ENCODE results near the gene IL1RAPL2.
"Not testable (repeated sequence)": the region's sequence is repeated elsewhere in the genome, so short reads cannot be mapped to it uniquely, and the experiment has no call there.

The IL1RAPL2 gene

GRCh38 chrX:105645667-105646357 lies 1079.8 kb downstream of the IL1RAPL2 start:
- no peak for DNase-seq

DNA sequence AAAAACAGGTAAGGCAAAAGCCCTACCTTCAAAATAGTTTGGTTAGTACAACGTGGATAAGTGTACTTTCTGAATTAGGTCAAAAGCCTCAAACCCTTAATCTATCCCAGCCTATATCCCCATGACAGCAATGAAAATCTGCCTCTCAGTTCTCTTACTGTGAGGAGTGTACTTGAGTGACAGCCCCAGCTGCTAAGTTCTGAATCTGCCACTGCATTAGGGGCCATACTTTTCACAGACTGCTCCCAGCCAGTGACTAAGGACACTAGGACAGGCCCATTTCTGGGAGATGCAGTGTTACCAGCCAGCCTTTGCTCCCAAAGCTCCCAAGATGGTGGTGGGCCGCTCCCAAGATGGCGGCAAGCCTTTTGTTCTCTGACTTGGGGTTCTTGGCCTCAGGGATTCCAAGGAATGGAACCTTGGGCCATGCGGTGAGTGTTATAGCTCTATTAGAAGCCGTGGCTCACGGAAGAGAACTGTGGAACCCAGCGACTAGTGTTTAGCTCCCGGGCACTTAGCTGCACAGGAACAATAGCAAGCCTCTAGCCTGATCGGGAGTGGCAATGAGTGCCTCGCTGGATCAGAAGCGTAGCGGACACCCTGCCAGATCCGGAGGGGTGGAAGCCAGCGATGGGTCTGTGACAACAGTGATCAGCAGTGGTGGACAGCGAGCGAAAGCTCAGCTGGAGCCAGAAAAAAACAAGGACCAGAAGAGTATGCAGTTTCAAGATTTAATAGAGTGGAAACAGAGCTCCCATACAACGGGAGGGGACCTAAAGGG lies 1080.8 kb downstream of the IL1RAPL2 start:
- DNase-seq, result no peak

DNA sequence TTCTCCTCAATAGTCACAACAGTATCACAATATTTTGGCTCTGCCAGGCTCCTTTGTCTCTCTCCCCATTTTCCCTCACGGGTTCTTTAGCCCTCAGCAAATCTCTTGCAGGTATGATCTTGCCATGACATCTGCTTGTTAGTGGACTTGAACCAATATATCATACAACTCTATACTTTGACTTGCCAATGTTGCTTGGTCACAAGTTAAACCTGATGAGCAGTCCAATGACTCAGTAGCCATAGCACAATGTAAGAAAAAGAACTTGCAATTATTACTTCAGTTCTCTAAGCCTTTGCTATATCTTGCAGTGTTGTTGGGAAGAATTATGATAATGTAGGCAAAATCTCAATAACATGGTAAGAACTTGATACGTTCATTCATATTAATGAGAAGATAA lies 1081.8 kb downstream of the IL1RAPL2 start:
- DNase-seq, result no peak

GRCh38 chrX:105648732-105649131 lies 1082.7 kb downstream of the IL1RAPL2 start:
- DNase-seq, result no peak

- no peak for DNase-seq
Measured at GRCh38 chrX:105650577-105650976, 1084.6 kb downstream of the IL1RAPL2 start.

GRCh38 chrX:105650986-105651385 lies 1085.0 kb downstream of the IL1RAPL2 start:
- DNase-seq, result no peak

DNA sequence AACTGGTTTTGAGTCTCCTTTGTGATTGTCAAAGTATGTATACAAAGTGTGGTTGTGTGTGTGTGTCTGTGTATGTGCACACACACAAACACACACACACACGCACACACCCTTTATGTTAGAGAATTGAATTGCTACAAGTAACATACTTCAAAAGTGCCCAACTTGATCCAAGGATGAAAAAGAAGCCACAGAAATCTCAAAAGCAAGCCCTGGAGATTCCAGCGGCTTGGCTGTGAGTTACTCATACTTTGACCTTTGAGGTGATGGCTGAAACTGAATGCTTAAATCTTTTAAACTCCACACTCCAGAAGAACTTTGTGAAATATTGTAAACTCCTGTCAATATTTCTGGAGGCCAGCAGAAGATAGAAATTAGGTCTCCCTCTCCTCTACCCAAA lies 1087.9 kb downstream of the IL1RAPL2 start:
- DNase-seq, result no peak

- DNase-seq, result no peak
Measured at GRCh38 chrX:105658136-105658535, 1092.1 kb downstream of the IL1RAPL2 start.

DNA sequence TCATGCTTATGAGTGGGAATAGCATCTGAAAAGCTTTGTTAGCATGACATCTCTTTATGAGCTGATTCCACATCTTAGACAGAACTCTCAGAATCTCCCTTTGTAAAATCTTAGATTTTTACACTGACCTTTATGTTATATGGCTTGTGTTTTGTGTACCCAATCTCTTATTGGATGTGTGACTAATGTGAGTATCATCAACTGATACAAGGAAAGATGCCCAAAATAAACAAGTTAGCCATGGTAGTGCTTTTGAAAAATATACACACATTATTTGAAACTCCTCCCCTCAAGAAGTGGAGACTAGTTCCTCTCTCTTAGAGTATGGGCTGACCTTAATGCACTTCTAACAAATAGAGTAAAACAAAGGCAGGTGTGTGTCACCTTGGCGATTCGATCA lies 1096.2 kb downstream of the IL1RAPL2 start:
- no peak for DNase-seq

DNA sequence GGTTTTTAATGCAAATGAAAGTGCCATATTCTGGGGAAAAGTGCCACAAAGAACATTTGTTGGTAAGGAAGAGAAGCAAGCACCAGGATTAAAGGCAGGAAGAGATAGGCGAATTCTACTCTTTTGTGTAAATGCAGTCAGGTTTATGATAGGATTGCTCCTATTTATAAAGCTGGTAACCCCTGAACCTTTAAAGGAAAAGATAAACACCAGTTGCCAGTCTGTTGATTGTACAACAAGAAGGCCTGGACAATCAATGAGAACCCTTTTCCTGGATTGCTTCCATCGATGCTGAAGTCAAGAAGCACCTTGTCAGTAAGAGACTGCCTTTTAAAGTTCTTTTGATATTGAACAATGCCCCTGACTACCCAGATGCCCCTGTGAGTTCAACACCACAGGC lies 1098.2 kb downstream of the IL1RAPL2 start:
- DNase-seq, result no peak

GRCh38 chrX:105684288-105684687 lies 1118.3 kb downstream of the IL1RAPL2 start:
- DNase-seq, result not testable (repeated sequence)

- no peak for DNase-seq
Measured at GRCh38 chrX:105694839-105695238, 1128.8 kb downstream of the IL1RAPL2 start.

- no peak for DNase-seq
Measured at GRCh38 chrX:105695451-105695850, 1129.5 kb downstream of the IL1RAPL2 start.

- DNase-seq, result no peak
Measured at GRCh38 chrX:105696870-105697269, 1130.9 kb downstream of the IL1RAPL2 start.

DNA sequence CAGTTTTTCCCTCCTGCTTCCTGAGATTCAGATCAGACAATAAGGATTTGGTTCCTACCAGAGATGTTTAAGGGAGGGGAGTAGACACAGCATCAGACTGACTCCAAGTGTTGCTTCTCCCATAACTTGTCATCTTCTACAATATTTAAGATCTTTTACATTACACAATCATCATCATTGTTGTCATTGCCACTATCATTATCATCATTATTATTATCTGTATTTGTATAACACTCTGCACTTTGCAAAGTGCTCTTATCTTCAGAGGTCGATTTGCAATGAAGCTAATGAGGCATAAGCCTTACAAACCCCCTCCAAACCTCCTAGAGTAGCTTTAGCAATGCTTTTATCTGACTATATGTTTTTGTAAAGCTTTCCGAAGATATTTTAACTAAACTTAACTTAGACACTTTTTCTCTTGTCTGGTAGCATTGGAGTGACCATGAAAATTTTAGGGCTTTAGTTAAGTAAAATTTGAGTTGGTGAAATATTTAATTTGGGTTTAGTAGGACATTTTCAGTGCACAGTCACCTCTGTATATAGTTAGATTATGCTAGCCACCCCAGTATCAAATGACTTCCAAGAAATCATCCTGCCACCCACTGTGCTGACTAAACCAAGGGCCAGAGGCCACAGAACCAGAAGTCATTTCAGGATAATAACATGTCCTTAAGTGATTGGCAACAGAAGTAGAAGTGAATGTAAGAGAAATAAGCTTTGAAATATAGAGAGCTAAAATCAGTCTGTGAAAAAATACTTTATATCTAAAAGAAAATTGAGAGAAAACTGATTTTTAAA lies 1132.2 kb downstream of the IL1RAPL2 start:
- no peak for DNase-seq

- DNase-seq, result no peak
Measured at GRCh38 chrX:105700331-105700730, 1134.3 kb downstream of the IL1RAPL2 start.

GRCh38 chrX:105701310-105702052 lies 1135.5 kb downstream of the IL1RAPL2 start:
- no peak for DNase-seq

- no peak for DNase-seq
Measured at GRCh38 chrX:105703876-105704275, 1137.9 kb downstream of the IL1RAPL2 start.

GRCh38 chrX:105706041-105706440 lies 1140.0 kb downstream of the IL1RAPL2 start:
- no peak for DNase-seq

DNA sequence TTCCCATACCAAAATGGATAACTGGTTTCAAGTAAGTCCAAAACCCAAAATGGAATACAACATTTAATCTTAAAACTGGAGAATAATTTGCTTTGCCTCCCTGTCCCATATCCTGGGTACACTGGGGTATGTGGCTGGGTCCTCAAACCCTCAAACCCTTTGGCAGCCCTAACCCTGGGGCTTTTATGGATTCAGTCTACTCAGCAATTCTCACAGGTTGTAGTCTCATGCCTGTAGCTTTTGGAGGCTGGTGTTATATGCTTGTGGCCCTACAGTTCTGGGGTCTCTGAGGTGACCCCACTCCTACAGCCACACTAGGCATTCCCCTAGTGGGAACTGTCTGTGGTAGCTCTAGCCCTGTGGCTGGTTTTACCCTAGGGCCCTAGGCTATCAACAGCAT lies 1145.8 kb downstream of the IL1RAPL2 start:
- no peak for DNase-seq

- no peak for DNase-seq
Measured at GRCh38 chrX:105715746-105716145, 1149.7 kb downstream of the IL1RAPL2 start.

DNA sequence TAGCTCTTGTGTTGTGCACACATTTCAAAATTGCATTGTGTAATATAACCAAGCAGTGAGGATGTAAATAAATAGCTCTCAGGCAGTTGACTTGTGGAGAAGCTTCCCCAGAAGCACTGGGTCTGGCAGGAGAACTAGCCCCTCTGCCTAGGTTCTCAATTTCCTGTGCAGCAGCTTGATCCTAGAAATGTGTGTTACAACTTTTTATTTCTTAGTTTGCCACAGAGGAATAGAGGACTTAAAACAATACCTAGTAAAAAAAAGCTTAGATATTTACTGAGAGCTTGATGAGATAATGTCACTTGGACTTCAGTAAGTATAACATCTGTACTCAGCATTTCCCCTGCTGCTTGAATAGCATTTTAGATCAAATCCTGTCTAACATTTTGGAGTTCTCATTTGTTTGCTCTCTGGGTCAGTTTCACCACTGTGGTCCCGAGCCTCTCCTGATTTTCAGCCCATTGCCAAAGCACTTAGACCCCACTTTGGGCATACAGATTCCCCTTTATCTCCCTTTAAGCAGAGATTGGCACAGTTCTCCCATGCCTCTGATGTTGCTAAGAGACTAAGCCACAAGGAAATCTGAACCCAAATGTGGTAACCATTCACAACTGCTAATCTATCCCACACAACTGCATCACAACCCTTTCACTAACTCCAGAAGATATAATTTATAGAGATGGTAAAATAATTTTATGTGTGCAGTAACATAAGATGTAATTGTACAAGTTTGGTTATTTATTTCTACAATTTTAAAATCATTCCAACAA lies 1158.2 kb downstream of the IL1RAPL2 start:
- no peak for DNase-seq

All from NK-92 treated with Interleukin-12 subunit alpha and Interleukin-12 subunit beta, amount 100 ng/mL, for 24 hours (cell line).